Measurements from ENCODE around the gene RELN.

Gene RELN

GRCh38 chr7:103875718-103876117 lies 113.7 kb downstream of the RELN start (continued):
- TF ChIP-seq CREB5 (CRISPR knock-in tag; IDR thresholded peaks at IDR 0.05; ENCODE audit: low read depth) (no peak), ZC3H10 (CRISPR knock-in tag; IDR thresholded peaks at IDR 0.05) (no peak), PATZ1 (CRISPR knock-in tag; IDR thresholded peaks at IDR 0.05; ENCODE audit: borderline replicate concordance) (no peak), TSHZ2 (CRISPR knock-in tag; IDR thresholded peaks at IDR 0.05) (no peak), ARNTL (CRISPR knock-in tag; IDR thresholded peaks at IDR 0.05; ENCODE audit: borderline replicate concordance, low read depth) (no peak)

- ATAC-seq: no peak
- TF ChIP-seq GLIS3 (CRISPR knock-in tag; IDR thresholded peaks at IDR 0.05): no peak
- no peak for TF ChIP-seq PATZ1 (CRISPR knock-in tag; IDR thresholded peaks at IDR 0.05; ENCODE audit: borderline replicate concordance)
- no peak for TF ChIP-seq CSDC2 (CRISPR knock-in tag; IDR thresholded peaks at IDR 0.05)
- no peak for TF ChIP-seq ZC3H10 (CRISPR knock-in tag; IDR thresholded peaks at IDR 0.05)
- no peak for TF ChIP-seq SNAI2 (CRISPR knock-in tag; IDR thresholded peaks at IDR 0.05)
These were observed 118.0 kb downstream of the RELN start for GRCh38 chr7:103871473-103871872.

GRCh38 chr7:103870664-103871063 lies 118.8 kb downstream of the RELN start:
- ATAC-seq: no peak
- TF ChIP-seq ZNF70 (CRISPR knock-in tag; IDR thresholded peaks at IDR 0.05) (no peak), RARB (CRISPR knock-in tag; IDR thresholded peaks at IDR 0.05) (no peak), SNAI2 (CRISPR knock-in tag; IDR thresholded peaks at IDR 0.05) (no peak), PPARA (CRISPR knock-in tag; IDR thresholded peaks at IDR 0.05; ENCODE audit: borderline replicate concordance) (no peak), BACH2 (CRISPR knock-in tag; IDR thresholded peaks at IDR 0.05; ENCODE audit: borderline replicate concordance) (no peak), CSRNP3 (CRISPR knock-in tag; IDR thresholded peaks at IDR 0.05) (no peak), ZNF565 (CRISPR knock-in tag; conservative IDR thresholded peaks at IDR 0.05; ENCODE audit: low read depth) (no peak)

GRCh38 chr7:103867874-103868273 lies 121.6 kb downstream of the RELN start:
- no peak for ATAC-seq
- TF ChIP-seq TCF4 (CRISPR knock-in tag; IDR thresholded peaks at IDR 0.05; ENCODE audit: borderline replicate concordance) (no peak), CREB5 (CRISPR knock-in tag; IDR thresholded peaks at IDR 0.05; ENCODE audit: low read depth) (no peak), PPARA (CRISPR knock-in tag; IDR thresholded peaks at IDR 0.05; ENCODE audit: borderline replicate concordance) (no peak), PATZ1 (CRISPR knock-in tag; IDR thresholded peaks at IDR 0.05; ENCODE audit: borderline replicate concordance) (no peak), ZNF70 (CRISPR knock-in tag; IDR thresholded peaks at IDR 0.05) (no peak), ZC3H10 (CRISPR knock-in tag; IDR thresholded peaks at IDR 0.05) (no peak), OSR1 (CRISPR knock-in tag; IDR thresholded peaks at IDR 0.05) (no peak), ZFP3 (CRISPR knock-in tag; IDR thresholded peaks at IDR 0.05) (no peak)

All from SK-N-SH treated with all-trans-retinoic acid at 6 μM for 48 hours (cell line).